GM12892 (cell line): Measurements from ENCODE around the gene COG3.

Source experiments
- POLR2A ChIP-seq: IDR thresholded peaks from 2 replicates; pipeline ENCODE4 v1.6.1; 2011; ENCODE audit warnings: low read depth, low read length, control low read depth
- POLR2AphosphoS5 ChIP-seq: IDR thresholded peaks from 2 replicates; pipeline ENCODE4 v1.6.1; 2011; ENCODE audit warnings: low read depth, low read length, control low read depth
- TAF1 ChIP-seq: IDR thresholded peaks from 2 replicates; pipeline ENCODE4 v1.6.1; 2011; ENCODE audit warnings: low read depth, mild to moderate bottlenecking, control low read depth, low read length, borderline replicate concordance

DNA sequence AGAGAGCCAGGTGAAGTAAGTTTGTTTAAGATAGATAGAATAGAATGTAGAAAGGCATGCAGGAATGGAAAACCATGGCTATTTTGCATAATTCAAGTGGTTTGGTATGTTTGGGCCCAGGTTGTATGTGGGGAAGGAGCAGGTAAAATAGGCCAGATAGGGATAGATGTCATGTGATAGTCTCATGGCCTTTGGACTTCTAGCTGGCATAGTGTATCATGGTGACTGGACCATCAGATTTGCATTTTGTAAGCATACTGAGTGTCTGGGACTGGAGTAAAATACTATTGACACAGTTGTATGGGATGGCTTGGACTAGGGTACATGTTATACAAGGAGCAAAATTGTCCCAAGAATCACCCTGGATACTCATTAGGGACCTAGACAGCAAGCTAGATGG is 38.9 kb downstream of the COG3 start:
- no peak for TF ChIP-seq POLR2A
- no peak for TF ChIP-seq TAF1
- no peak for TF ChIP-seq POLR2AphosphoS5
